H1 (cell line): ENCODE measurements around the gene OLFM2. TPM values are rescaled to one million over a fixed set of nuclear protein-coding genes. Genes with fewer than 3 reads are reported as not detected.

Source experiments
- CTCF ChIA-PET: fragments of 300-600 bp; sonication (Branson Sonifier 250); formaldehyde crosslinking; loops from one replicate; lab custom pipeline; 2021; ENCODE audit not compliant: partially characterized antibody; lab: Charles Lee
- POLR2A ChIA-PET: fragments of 300-600 bp; sonication (Branson Sonifier 250); formaldehyde crosslinking; loops from one replicate; lab custom pipeline; 2021; ENCODE audit warnings: inconsistent platforms; ENCODE audit not compliant: partially characterized antibody; lab: Charles Lee
- DNase-seq, 2 experiments: peaks; one replicate each; pipeline versions ENCODE4 v3.0.0 to v3.0.0-alpha.2; 2010 to 2022; ENCODE audit warnings: low spot score in 2 of 2, low read depth in 1 of 2, mixed read lengths in 1 of 2
- FAIRE-seq: peaks from 2 replicates; lab custom pipeline; 2011; peaks lifted over from hg19 to GRCh38; lab: Jason Lieb, UNC
- H2AFZ ChIP-seq: 2 replicates; pipeline ENCODE4 v1.8.1; 2012; ENCODE audit warnings: low read length, inconsistent platforms
- H2AK5ac ChIP-seq: 2 replicates; pipeline ENCODE4 v1.6.1; 2013; ENCODE audit warnings: low read depth, low read length
- H2BK120ac ChIP-seq: replicated peaks from 2 replicates; pipeline ENCODE3; 2013; ENCODE audit warnings: low read depth, low read length, inconsistent platforms
- H2BK12ac ChIP-seq: 2 replicates; pipeline ENCODE4 v1.6.1; 2013; ENCODE audit warnings: low read depth, low read length
- H2BK15ac ChIP-seq: 2 replicates; pipeline ENCODE4 v1.6.1; 2013; ENCODE audit warnings: low read length
- H2BK20ac ChIP-seq: 2 replicates; pipeline ENCODE4 v1.6.1; 2013; ENCODE audit warnings: low read length
- H2BK5ac ChIP-seq: 2 replicates; pipeline ENCODE4 v1.6.1; 2013; ENCODE audit warnings: low read depth, low read length
- H3K14ac ChIP-seq: 2 replicates; pipeline ENCODE4 v1.6.1; 2013; ENCODE audit warnings: inconsistent platforms; ENCODE audit not compliant: insufficient read length
- H3K18ac ChIP-seq: 2 replicates; pipeline ENCODE4 v1.6.1; 2013; ENCODE audit warnings: low read length; ENCODE audit errors: extremely low read depth
- H3K23ac ChIP-seq: 2 replicates; pipeline ENCODE4 v1.6.1; 2013; ENCODE audit warnings: inconsistent platforms; ENCODE audit not compliant: insufficient read length
- H3K23me2 ChIP-seq: 2 replicates; pipeline ENCODE4 v1.6.1; 2013; ENCODE audit warnings: low read depth, low read length
- H3K27ac ChIP-seq: 2 replicates; pipeline ENCODE4 v1.6.1; 2011; ENCODE audit warnings: low read depth, low read length, inconsistent platforms
- H3K27me3 ChIP-seq, 4 experiments: replicated peaks in 1 of 4; 1 replicate in 1 of 4; 2 replicates in 3 of 4; pipeline versions ENCODE4 v1.6.1 to v1.8.1; 2011 to 2013; ENCODE audit warnings: low read length in 3 of 4, mild to moderate bottlenecking in 3 of 4, inconsistent platforms in 2 of 4, mixed read lengths in 2 of 4, moderate library complexity in 1 of 4; ENCODE audit not compliant: control insufficient read depth in 3 of 4, insufficient read depth in 3 of 4; ENCODE audit errors: extremely low read depth in 1 of 4
- H3K36me3 ChIP-seq, 4 experiments: 2 replicates each; pipeline versions ENCODE4 v1.6.1 to v1.8.1; 2011 to 2013; ENCODE audit warnings: mild to moderate bottlenecking in 4 of 4, low read length in 3 of 4, moderate library complexity in 2 of 4, control low read depth in 1 of 4, inconsistent platforms in 1 of 4; ENCODE audit not compliant: insufficient read depth in 4 of 4, control insufficient read depth in 2 of 4
- H3K4ac ChIP-seq: replicated peaks from 2 replicates; pipeline ENCODE3; 2013; ENCODE audit warnings: low read length, low read depth, mixed read lengths, inconsistent platforms; ENCODE audit not compliant: insufficient read length
- H3K4me1 ChIP-seq, 4 experiments: replicated peaks in 1 of 4; 1 replicate in 1 of 4; 2 replicates in 3 of 4; pipeline versions ENCODE4 v1.6.1 to v1.8.1; 2011 to 2013; ENCODE audit warnings: low read length in 3 of 4, inconsistent platforms in 2 of 4, mixed read lengths in 1 of 4; ENCODE audit not compliant: insufficient read depth in 4 of 4, control insufficient read depth in 3 of 4
- H3K4me2 ChIP-seq, 2 experiments: 2 replicates each; pipeline versions ENCODE4 v1.6.1 to v1.8.1; 2011 to 2013; ENCODE audit warnings: low read depth in 2 of 2, low read length in 2 of 2, control low read depth in 1 of 2, inconsistent platforms in 1 of 2, mild to moderate bottlenecking in 1 of 2; ENCODE audit not compliant: insufficient read depth in 1 of 2
- H3K4me3 ChIP-seq, 4 experiments: fragments of 200-600, 300-600 bp in 1 of 4; sonication (generic), shearing (Covaris generic), sonication (Bioruptor Twin) in 1 of 4; 2 replicates each; pipeline versions ENCODE4 v1.5.1 to v1.8.1; 2011 to 2016; ENCODE audit warnings: low read length in 4 of 4, low read depth in 3 of 4, control low read depth in 2 of 4, inconsistent platforms in 2 of 4, mild to moderate bottlenecking in 2 of 4, mixed read lengths in 1 of 4, moderate library complexity in 1 of 4; ENCODE audit not compliant: insufficient read depth in 2 of 4; ENCODE audit errors: extremely low read depth in 1 of 4
- H3K56ac ChIP-seq: replicated peaks from 2 replicates; pipeline ENCODE3; 2013; ENCODE audit warnings: low read depth, mild to moderate bottlenecking, mixed read lengths, low read length, inconsistent platforms; ENCODE audit not compliant: insufficient read length
- H3K79me1 ChIP-seq: 2 replicates; pipeline ENCODE4 v1.6.1; 2013; ENCODE audit warnings: low read depth, low read length, control low read depth
- H3K79me2 ChIP-seq, 2 experiments: 2 replicates each; pipeline versions ENCODE4 v1.6.1 to v1.8.1; 2012 to 2013; ENCODE audit warnings: low read length in 2 of 2, mild to moderate bottlenecking in 2 of 2, inconsistent platforms in 1 of 2; ENCODE audit not compliant: insufficient read depth in 2 of 2, control insufficient read depth in 1 of 2
- H3K9ac ChIP-seq, 4 experiments: replicated peaks in 1 of 4; 1 replicate in 1 of 4; 2 replicates in 3 of 4; pipeline versions ENCODE4 v1.6.1 to v1.8.1; 2011 to 2013; ENCODE audit warnings: low read depth in 3 of 4, low read length in 3 of 4, control low read depth in 2 of 4, mild to moderate bottlenecking in 2 of 4, moderate library complexity in 2 of 4, inconsistent platforms in 1 of 4; ENCODE audit errors: extremely low read depth in 1 of 4
- H3K9me3 ChIP-seq, 2 experiments: 2 replicates each; pipeline versions ENCODE4 v1.6.1 to v1.8.1; 2012 to 2013; ENCODE audit warnings: mild to moderate bottlenecking in 2 of 2, moderate library complexity in 2 of 2, control low read depth in 1 of 2, inconsistent platforms in 1 of 2, low read depth in 1 of 2, low read length in 1 of 2, mixed read lengths in 1 of 2; ENCODE audit not compliant: insufficient read depth in 2 of 2
- H4K20me1 ChIP-seq, 2 experiments: replicated peaks in 1 of 2; 2 replicates each; pipeline versions ENCODE3 to v1.8.1; 2011 to 2013; ENCODE audit warnings: inconsistent platforms in 2 of 2, low read length in 2 of 2, mild to moderate bottlenecking in 1 of 2; ENCODE audit not compliant: insufficient read depth in 2 of 2, control insufficient read depth in 1 of 2
- H4K5ac ChIP-seq: 2 replicates; pipeline ENCODE4 v1.6.1; 2013; ENCODE audit warnings: low read length, low read depth, mixed read lengths, inconsistent platforms; ENCODE audit not compliant: insufficient read length
- H4K8ac ChIP-seq: 2 replicates; pipeline ENCODE4 v1.8.0; 2013; ENCODE audit warnings: mild to moderate bottlenecking, moderate library complexity, low read length, inconsistent platforms; ENCODE audit not compliant: insufficient read depth; ENCODE audit errors: extremely low read depth
- H4K91ac ChIP-seq: replicated peaks from 2 replicates; pipeline ENCODE3; 2013; ENCODE audit warnings: low read length, mixed read lengths, inconsistent platforms; ENCODE audit not compliant: insufficient read length
- ASH2L ChIP-seq: fragments of 200-600, 300-600 bp; sonication (generic); IDR thresholded peaks from one replicate; pipeline ENCODE4 v1.7.1; 2017; ENCODE audit warnings: low read length
- BRCA1 ChIP-seq: IDR thresholded peaks from 2 replicates; pipeline ENCODE4 v1.6.1; 2012; ENCODE audit warnings: low read depth, low read length, improper control_type of control experiment
- KDM1A ChIP-seq: fragments of 200-600, 300-600 bp; sonication (generic); IDR thresholded peaks from 2 replicates; pipeline ENCODE4 v1.7.1; 2016; ENCODE audit warnings: mild to moderate bottlenecking, low read length, borderline replicate concordance
- RBBP5 ChIP-seq: IDR thresholded peaks from 2 replicates; pipeline ENCODE4 v1.7.1; 2012; ENCODE audit warnings: low read depth, mild to moderate bottlenecking, inconsistent platforms, low read length, moderate library complexity, borderline replicate concordance
- WGBS, 2 experiments: shearing (Covaris generic) in 1 of 2; methylation state at CpG; one replicate each; pipeline versions ENCODE4 v1.1.6 to v1.1.7; 2013 to 2015; ENCODE audit warnings: low lambda C conversion rate in 2 of 2, mixed read lengths in 2 of 2, inconsistent platforms in 1 of 2, low coverage in 1 of 2, missing lambda C conversion rate in 1 of 2; ENCODE audit not compliant: insufficient replicate concordance in 2 of 2, insufficient coverage in 1 of 2, insufficient read length in 1 of 2; ENCODE audit errors: extremely low coverage in 1 of 2, missing lambda C conversion rate in 1 of 2; 5-methylcytosine and 5-hydroxymethylcytosine counted together
- polyA plus RNA-seq, 7 experiments: library from polyadenylated mRNA; depleted of rRNA in 3 of 7; stranded (reverse) in 5 of 7; unstranded in 2 of 7; fragments of >200 nt in 5 of 7; fragments of 200-250 nt in 2 of 7; gene quantifications; 1 replicate in 5 of 7; 2 replicates in 1 of 7; 4 replicates in 1 of 7; pipeline versions ENCODE4 v1.2.1 to v1.2.3, GENCODE V29; 2011 to 2013; ENCODE audit warnings: missing spikeins in 2 of 7, mixed read lengths in 2 of 7
- total RNA-seq: library from RNA; stranded (reverse); fragmentation: NEBNext Ultra II Directional; extraction: Animal tissue kit (Norgen Biotek cat#: 25700); gene quantifications from 2 replicates; pipeline ENCODE4 v1.2.1, GENCODE V29; 2021

The OLFM2 gene
- total and polyA plus RNA-seq, 2 of the 8 experiments (the other 6 are each of a cell fraction or from before 2014, with no cell fraction given) = 68.2 to 151 TPM

DNA sequence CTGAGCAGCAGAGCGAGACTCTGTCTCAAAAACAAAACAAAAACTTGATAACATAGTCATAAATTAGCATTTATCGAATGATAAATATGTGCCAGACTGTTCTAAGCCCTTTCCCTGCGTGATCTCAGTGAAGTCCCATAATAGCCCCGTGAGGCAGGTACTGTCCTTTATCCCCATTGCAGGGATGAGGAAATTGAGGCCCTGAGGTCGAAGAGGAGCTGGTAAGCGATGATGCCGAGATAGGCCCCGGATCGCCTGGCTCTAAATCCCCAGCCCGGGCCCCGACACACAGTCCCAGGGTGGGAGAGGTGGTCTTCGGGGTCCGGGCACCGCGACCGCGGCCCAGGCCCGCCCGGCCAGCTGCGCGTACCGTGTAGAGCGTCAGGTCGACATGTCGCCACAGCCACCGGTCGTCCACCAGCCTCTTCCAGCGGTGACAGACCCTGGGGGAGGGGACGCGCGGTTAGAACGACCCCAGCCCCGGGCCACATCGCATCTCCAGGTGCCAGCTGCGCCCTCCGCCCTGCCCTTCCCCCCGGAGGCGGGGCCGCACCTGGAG, 118.1 kb downstream of the OLFM2 start:
- H4K5ac ChIP-seq = no peak overlapping the region
- CTCF ChIA-PET = no interaction called here
- DNase-seq (no peak), FAIRE-seq (no peak)
- H3K18ac ChIP-seq = no peak overlapping the region
- H2BK120ac ChIP-seq = no peak overlapping the region
- H2BK12ac ChIP-seq = no peak overlapping the region
- H3K9me3 ChIP-seq = 0 out of 4 replicates have a peak, but pooled peaks cover 2 to 5% of the 10 kb centered on the region in 2 experiments
- peaks cover 0 to 3% (median 0%) of the 10 kb centered on the region in 4 experiments; a peak in 2 of 8 replicates for H3K36me3 ChIP-seq
- H2AK5ac ChIP-seq = no peak overlapping the region
- peaks cover 4% of the 10 kb centered on the region for H3K23me2 ChIP-seq
- H2BK15ac ChIP-seq = no peak overlapping the region
- H4K20me1 ChIP-seq = no peaks in the 10 kb centered on the region
- H3K27ac ChIP-seq = peak overlapping the region; percentile 91
- peaks cover 0 to 37% of the 10 kb centered on the region in 2 experiments; a peak in 2 of 4 replicates for H3K79me2 ChIP-seq
- POLR2A ChIA-PET = interaction anchor here (0.7 to 2.1 kb wide), 10 partner anchors 9 to 689 kb away, joined by 3 to 11 read pairs (median 6); partner anchors contain the start of gene UBL5
- TF ChIP-seq KDM1A (peak; percentile 23; the same call in 1 of the 2 replicates), BRCA1 (no peak), ASH2L (peak; percentile 81), RBBP5 (peak; percentile 87; the same call in 1 of the 2 replicates)
- no peak overlapping the region for H3K4ac ChIP-seq
- H3K23ac ChIP-seq = no peak overlapping the region
- WGBS, 2 experiments = 7% methylated on average over 34 of the region's 39 CpGs; no CpG with 5 or more reads in 1 of the 2 experiments
- H3K4me1 ChIP-seq = peaks cover 2 to 5% (median 3%) of the 10 kb centered on the region in 4 experiments; a peak in 6 of 7 replicates
- H2BK20ac ChIP-seq = no peak overlapping the region
- no peaks in the 10 kb centered on the region for H3K27me3 ChIP-seq
- peak overlapping the region; percentile 81 to 86 for H3K4me2 ChIP-seq
- H2AFZ ChIP-seq = no peak overlapping the region
- peak overlapping the region; percentile 73 to 91 (median 83) for H3K4me3 ChIP-seq
- peak overlapping the region; percentile 71 for H2BK5ac ChIP-seq
- H4K91ac ChIP-seq = no peak overlapping the region
- no peak overlapping the region for H3K14ac ChIP-seq
- H4K8ac ChIP-seq = no peak overlapping the region
- H3K56ac ChIP-seq = peak overlapping the region; percentile 99
- H3K79me1 ChIP-seq = peaks cover 3% of the 10 kb centered on the region; the same call in 1 of the 2 replicates
- H3K9ac ChIP-seq = peak overlapping the region; percentile 76 to 91 (median 87)
